Measurements from ENCODE around the gene TMEM18.

- TF ChIP-seq POLR2AphosphoS5 (IDR thresholded peaks at IDR 0.05; ENCODE audit: low read depth, low read length) (no peak), SIN3A (IDR thresholded peaks at IDR 0.05; ENCODE audit: borderline replicate concordance, insufficient read depth, low read length) (no peak), TAF1 (IDR thresholded peaks at IDR 0.05; ENCODE audit: borderline replicate concordance, insufficient read depth, low read length) (no peak)
- TF ChIP-seq, protein P1, sequence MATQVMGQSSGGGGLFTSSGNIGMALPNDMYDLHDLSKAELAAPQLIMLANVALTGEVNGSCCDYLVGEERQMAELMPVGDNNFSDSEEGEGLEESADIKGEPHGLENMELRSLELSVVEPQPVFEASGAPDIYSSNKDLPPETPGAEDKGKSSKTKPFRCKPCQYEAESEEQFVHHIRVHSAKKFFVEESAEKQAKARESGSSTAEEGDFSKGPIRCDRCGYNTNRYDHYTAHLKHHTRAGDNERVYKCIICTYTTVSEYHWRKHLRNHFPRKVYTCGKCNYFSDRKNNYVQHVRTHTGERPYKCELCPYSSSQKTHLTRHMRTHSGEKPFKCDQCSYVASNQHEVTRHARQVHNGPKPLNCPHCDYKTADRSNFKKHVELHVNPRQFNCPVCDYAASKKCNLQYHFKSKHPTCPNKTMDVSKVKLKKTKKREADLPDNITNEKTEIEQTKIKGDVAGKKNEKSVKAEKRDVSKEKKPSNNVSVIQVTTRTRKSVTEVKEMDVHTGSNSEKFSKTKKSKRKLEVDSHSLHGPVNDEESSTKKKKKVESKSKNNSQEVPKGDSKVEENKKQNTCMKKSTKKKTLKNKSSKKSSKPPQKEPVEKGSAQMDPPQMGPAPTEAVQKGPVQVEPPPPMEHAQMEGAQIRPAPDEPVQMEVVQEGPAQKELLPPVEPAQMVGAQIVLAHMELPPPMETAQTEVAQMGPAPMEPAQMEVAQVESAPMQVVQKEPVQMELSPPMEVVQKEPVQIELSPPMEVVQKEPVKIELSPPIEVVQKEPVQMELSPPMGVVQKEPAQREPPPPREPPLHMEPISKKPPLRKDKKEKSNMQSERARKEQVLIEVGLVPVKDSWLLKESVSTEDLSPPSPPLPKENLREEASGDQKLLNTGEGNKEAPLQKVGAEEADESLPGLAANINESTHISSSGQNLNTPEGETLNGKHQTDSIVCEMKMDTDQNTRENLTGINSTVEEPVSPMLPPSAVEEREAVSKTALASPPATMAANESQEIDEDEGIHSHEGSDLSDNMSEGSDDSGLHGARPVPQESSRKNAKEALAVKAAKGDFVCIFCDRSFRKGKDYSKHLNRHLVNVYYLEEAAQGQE (IDR thresholded peaks at IDR 0.05; ENCODE audit: insufficient read depth in 1 of 2, low read depth in 2 of 2, low read length in 2 of 2) = no peak
Observed at GRCh38 chr2:647003-647560, 30.1 kb downstream of the TMEM18 start.

Data from PFSK-1 (cell line).